K562 (cell line): Measurements from ENCODE around the gene ACAD8. TPM values are rescaled to one million over a fixed set of nuclear protein-coding genes. Genes with fewer than 3 reads are reported as not detected.
A peak's percentile ranks its signal among the peaks of the same experiment; 100 is the strongest.

Source experiments
- CBFA2T3 ChIP-seq: fragments of 450-650 bp; IDR thresholded peaks from 2 replicates; pipeline ENCODE4 v1.6.1; 2017
- DMBX1 ChIP-seq: fragments of 250-450 bp; sonication (Bioruptor Pico); IDR thresholded peaks from 2 replicates; pipeline ENCODE4 v1.8.0; 2022; ENCODE audit warnings: inconsistent platforms, mild to moderate bottlenecking, moderate library complexity, borderline replicate concordance
- KDM1A ChIP-seq, 2 experiments: fragments of 450-650 bp; IDR thresholded peaks; 2 replicates each; pipeline ENCODE4 v1.6.1; 2016; ENCODE audit warnings: mild to moderate bottlenecking in 2 of 2
- MAZ ChIP-seq, 2 experiments: fragments of 450-650 bp in 1 of 2; sonication (generic) in 1 of 2; formaldehyde crosslinking; IDR thresholded peaks in 1 of 2; conservative IDR thresholded peaks in 1 of 2; 2 replicates each; pipeline versions ENCODE4 v1.4.0 to v1.5.0; 2020; ENCODE audit warnings: mild to moderate bottlenecking in 1 of 2, missing genetic modification reagents in 1 of 2
- NCOR1 ChIP-seq: fragments of 450-650 bp; IDR thresholded peaks from 2 replicates; pipeline ENCODE4 v1.6.1; 2016; ENCODE audit warnings: mild to moderate bottlenecking, moderate library complexity
- PCBP2 ChIP-seq: fragments of 200-400 bp; formaldehyde crosslinking; IDR thresholded peaks from 2 replicates; pipeline ENCODE4 v1.6.1; 2018; ENCODE audit warnings: low read length, low read depth, mild to moderate bottlenecking, moderate library complexity; ENCODE audit not compliant: poor library complexity, severe bottlenecking
- PRDM10 ChIP-seq: fragments of 450-650 bp; IDR thresholded peaks from 2 replicates; pipeline ENCODE4 v1.6.1; 2018; ENCODE audit not compliant: partially characterized antibody
- RB1 ChIP-seq: fragments of 450-650 bp; IDR thresholded peaks from 2 replicates; pipeline ENCODE4 v1.6.1; 2017; ENCODE audit warnings: low read depth, mild to moderate bottlenecking
- SMARCA4 ChIP-seq: fragments of 450-650 bp; IDR thresholded peaks from 2 replicates; pipeline ENCODE4 v1.6.1; 2016
- TEAD4 ChIP-seq, 2 experiments: sonication (generic) in 1 of 2; formaldehyde crosslinking in 1 of 2; IDR thresholded peaks; 2 replicates each; pipeline versions ENCODE4 v1.6.1 to v1.8.0; 2012 to 2022; ENCODE audit warnings: borderline replicate concordance in 1 of 2, inconsistent platforms in 1 of 2, low read length in 1 of 2, mild to moderate bottlenecking in 1 of 2, missing genetic modification reagents in 1 of 2
- ZNF592 ChIP-seq: fragments of 450-650 bp; IDR thresholded peaks from 2 replicates; pipeline ENCODE4 v1.6.1; 2017; ENCODE audit warnings: antibody characterized with exemption, mild to moderate bottlenecking
- ZNF696 ChIP-seq: fragments of 250-450 bp; sonication (Bioruptor Pico); conservative IDR thresholded peaks from 2 replicates; pipeline ENCODE4 v1.4.0; 2020; ENCODE audit warnings: mild to moderate bottlenecking, moderate library complexity
- ZNF76 ChIP-seq: fragments of 250-450 bp; sonication (Bioruptor Pico); IDR thresholded peaks from 2 replicates; pipeline ENCODE4 v1.4.0; 2020; ENCODE audit warnings: mild to moderate bottlenecking, moderate library complexity, borderline replicate concordance
- ZNF766 ChIP-seq: fragments of 200-800 bp; sonication (Bioruptor generic); conservative IDR thresholded peaks from 2 replicates; pipeline ENCODE4 v1.6.1; 2016; ENCODE audit warnings: missing genetic modification characterization, missing compliant biosample characterization
- polyA plus RNA-seq, 8 experiments: library from polyadenylated mRNA; depleted of rRNA in 4 of 8; stranded (reverse) in 5 of 8; unstranded in 3 of 8; fragments of >200 nt; fragmentation: Nextera tagmentation in 2 of 8; fragmentation: Illumina TruSeq in 1 of 8; extraction: Ambion mirVana in 2 of 8; extraction: Trizol in 1 of 8; gene quantifications; 2 replicates each; pipeline versions ENCODE4 v1.2.1 to v1.2.3, GENCODE V29; 2011 to 2014; ENCODE audit warnings: inconsistent platforms in 1 of 8, missing spikeins in 1 of 8
- total RNA-seq, 7 experiments: library from RNA; depleted of rRNA in 6 of 7; stranded (reverse); fragments of >200 nt in 6 of 7; fragmentation: Illumina TruSeq in 2 of 7; extraction: Trizol in 2 of 7; gene quantifications; 2 replicates each; pipeline versions ENCODE4 v1.2.1 to v1.2.3, GENCODE V29; 2011 to 2021; ENCODE audit warnings: low replicate concordance in 1 of 7
- TF ChIP-seq, protein P1 (sequence below): fragments of 450-650 bp; formaldehyde crosslinking; IDR thresholded peaks from 2 replicates; pipeline ENCODE4 v1.4.0; 2022; ENCODE audit warnings: missing genetic modification characterization
- TF ChIP-seq, protein P2 (sequence below): fragments of 250-450 bp; sonication (Bioruptor Pico); IDR thresholded peaks from 2 replicates; pipeline ENCODE4 v1.4.0; 2020; ENCODE audit warnings: mild to moderate bottlenecking, moderate library complexity, borderline replicate concordance

Gene ACAD8
- total and polyA plus RNA-seq, 9 of the 15 experiments (the other 6 are each of a cell fraction or from before 2014, with no cell fraction given) = 6.5 to 34.1 (median 20.1) TPM

GRCh38 chr11:134233729-134234179 lies 19.6 kb upstream of the ACAD8 start (continued):
- TF ChIP-seq PRDM10 (peak; percentile 70), TEAD4 (IDR thresholded peaks at IDR 0.05; ENCODE audit: low read length) (peak; percentile 48; the same call in 1 of the 2 replicates), TEAD4 (CRISPR knock-in tag; IDR thresholded peaks at IDR 0.05; ENCODE audit: borderline replicate concordance) (no peak), ZNF592 (0 out of 2 replicates have a peak, but pooled peaks have one; percentile 42), MAZ (CRISPR knock-in tag; conservative IDR thresholded peaks at IDR 0.05 in 1 of 2, IDR thresholded peaks at IDR 0.05 in 1 of 2) (peak in 1 of 2 experiments; percentile 48; a peak in 1 of 4 replicates), PCBP2 (no peak), RB1 (no peak), CBFA2T3 (peak; percentile 84), NCOR1 (peak; percentile 67), SMARCA4 (peak; percentile 65), KDM1A (IDR thresholded peaks at IDR 0.05) (peak; percentile 53 to 62; a peak in 2 of 4 replicates), ZNF696 (no peak), DMBX1 (peak; percentile 17; the same call in 1 of the 2 replicates), ZNF766 (CRISPR knock-in tag) (no peak), ZNF76 (CRISPR knock-in tag) (no peak)
- TF ChIP-seq, protein P1, sequence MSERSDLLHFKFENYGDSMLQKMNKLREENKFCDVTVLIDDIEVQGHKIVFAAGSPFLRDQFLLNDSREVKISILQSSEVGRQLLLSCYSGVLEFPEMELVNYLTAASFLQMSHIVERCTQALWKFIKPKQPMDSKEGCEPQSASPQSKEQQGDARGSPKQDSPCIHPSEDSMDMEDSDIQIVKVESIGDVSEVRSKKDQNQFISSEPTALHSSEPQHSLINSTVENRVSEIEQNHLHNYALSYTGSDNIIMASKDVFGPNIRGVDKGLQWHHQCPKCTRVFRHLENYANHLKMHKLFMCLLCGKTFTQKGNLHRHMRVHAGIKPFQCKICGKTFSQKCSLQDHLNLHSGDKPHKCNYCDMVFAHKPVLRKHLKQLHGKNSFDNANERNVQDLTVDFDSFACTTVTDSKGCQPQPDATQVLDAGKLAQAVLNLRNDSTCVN = no peak
- TF ChIP-seq, protein P2, sequence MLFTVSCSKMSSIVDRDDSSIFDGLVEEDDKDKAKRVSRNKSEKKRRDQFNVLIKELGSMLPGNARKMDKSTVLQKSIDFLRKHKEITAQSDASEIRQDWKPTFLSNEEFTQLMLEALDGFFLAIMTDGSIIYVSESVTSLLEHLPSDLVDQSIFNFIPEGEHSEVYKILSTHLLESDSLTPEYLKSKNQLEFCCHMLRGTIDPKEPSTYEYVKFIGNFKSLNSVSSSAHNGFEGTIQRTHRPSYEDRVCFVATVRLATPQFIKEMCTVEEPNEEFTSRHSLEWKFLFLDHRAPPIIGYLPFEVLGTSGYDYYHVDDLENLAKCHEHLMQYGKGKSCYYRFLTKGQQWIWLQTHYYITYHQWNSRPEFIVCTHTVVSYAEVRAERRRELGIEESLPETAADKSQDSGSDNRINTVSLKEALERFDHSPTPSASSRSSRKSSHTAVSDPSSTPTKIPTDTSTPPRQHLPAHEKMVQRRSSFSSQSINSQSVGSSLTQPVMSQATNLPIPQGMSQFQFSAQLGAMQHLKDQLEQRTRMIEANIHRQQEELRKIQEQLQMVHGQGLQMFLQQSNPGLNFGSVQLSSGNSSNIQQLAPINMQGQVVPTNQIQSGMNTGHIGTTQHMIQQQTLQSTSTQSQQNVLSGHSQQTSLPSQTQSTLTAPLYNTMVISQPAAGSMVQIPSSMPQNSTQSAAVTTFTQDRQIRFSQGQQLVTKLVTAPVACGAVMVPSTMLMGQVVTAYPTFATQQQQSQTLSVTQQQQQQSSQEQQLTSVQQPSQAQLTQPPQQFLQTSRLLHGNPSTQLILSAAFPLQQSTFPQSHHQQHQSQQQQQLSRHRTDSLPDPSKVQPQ = no peak
